Hematopoietic multipotent progenitor cell (in vitro differentiated cells): ENCODE data around the gene HTRA1. TPM values are rescaled to one million over a fixed set of nuclear protein-coding genes. Genes with fewer than 3 reads are reported as not detected.

Experiments
- DNase-seq, 3 donors: peaks; one replicate each; pipeline ENCODE4 v3.0.0-alpha.2; 2011 to 2015; ENCODE audit warnings: low read depth in 2 of 3, low spot score in 2 of 3
- total RNA-seq: library from RNA; depleted of rRNA; stranded (reverse); fragments of >200 nt; gene quantifications from one replicate; pipeline ENCODE4 v1.2.3, GENCODE V29; 2012

The HTRA1 gene
- total RNA-seq, 1 donor, result under 0.01 TPM

DNA sequence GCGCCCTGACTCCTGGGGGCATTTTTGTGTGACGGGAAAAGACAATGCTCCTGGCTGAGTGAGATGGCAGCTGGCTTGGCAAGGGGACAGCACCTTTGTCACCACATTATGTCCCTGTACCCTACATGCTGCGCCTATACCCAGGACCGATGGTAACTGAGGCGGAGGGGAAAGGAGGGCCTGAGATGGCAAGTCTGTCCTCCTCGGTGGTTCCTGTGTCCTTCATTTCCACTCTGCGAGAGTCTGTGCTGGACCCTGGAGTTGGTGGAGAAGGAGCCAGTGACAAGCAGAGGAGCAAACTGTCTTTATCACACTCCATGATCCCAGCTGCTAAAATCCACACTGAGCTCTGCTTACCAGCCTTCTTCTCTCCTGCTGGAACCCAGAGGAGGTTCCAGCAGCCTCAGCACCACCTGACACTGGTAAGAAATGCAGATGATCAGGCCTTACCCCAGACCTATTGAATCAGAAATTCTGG, 6.7 kb upstream of the HTRA1 start, which contains the start of gene ARMS2:
Gene ARMS2, plus strand, starts transcription at position 51 of the 478 bp plus-strand sequence. Its CDS starts 75 bp downstream, at position 126.
- DNase-seq, result no peak

DNA sequence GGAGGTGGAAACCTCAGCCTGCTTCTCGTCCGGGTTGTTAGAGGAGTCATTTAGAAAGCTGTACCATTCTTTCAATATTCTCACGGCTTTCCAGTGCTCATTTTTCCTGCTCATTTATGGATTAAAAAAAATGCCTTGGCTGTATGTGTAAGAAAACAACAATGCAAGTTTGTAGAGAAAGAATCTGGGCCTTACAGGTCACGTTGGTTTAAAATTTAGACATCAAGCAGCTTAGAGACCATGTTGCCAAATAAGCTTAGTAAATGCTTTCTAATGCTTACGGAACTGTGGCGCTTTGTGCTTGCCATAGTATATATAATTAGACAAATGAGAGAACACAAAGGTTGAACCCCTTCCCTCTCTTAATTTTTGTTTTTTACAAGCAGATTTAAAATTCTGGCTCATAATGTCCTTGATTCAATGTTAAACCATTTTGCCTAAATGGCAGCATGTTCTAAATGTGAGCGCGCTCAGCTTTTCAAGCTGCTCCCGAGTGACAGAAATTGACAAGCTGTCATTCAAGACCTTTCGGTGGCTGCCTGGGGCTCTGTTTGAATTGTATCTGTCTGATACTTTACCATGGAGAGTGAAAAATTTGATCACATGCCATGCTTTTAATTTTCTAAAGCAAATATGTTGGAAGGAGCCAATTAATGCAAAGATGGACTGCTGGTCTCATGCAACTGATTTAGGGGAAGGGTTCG, 5.8 kb upstream of the HTRA1 start:
- DNase-seq, result no peak

DNA sequence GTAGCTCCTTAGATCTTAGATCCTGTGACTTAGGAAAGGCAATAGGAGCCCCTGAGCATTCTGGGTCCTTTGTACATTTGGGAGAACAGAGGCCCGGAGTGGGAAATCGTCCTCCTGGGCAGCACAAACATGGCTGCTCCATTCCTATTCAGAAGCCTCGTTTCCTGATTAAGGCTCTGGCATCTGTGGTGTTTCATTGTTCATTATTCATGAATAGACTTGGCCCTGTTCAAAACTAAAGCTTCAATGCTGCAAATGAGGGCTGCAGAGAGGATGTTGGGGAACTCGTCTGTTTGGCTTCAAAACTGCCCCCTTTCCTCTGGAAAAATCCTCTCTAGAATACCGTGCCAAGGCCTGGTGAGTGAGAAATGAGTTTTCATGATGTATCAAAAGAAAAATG, 3.4 kb upstream of the HTRA1 start:
- DNase-seq, result no peak

DNA sequence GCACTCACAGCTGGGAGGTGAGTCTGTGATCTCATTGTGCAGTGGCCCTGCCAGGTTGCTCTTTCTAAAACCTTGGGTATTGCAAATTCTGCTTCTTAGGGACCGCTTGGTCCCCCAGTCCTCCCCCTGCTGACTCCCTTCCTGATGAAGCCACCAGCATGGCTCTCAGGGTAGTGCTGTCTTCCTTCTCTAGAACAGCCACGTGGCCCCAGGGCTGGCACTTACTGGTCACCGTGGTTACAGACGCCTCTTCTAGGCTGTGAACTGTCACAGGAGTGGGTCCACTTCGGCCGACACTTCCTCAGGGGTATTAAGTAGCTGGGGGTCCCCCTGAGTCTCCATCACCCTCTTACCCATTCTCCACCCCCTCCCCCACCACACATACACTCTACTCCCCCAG, 2.7 kb upstream of the HTRA1 start:
- DNase-seq, result no peak

DNA sequence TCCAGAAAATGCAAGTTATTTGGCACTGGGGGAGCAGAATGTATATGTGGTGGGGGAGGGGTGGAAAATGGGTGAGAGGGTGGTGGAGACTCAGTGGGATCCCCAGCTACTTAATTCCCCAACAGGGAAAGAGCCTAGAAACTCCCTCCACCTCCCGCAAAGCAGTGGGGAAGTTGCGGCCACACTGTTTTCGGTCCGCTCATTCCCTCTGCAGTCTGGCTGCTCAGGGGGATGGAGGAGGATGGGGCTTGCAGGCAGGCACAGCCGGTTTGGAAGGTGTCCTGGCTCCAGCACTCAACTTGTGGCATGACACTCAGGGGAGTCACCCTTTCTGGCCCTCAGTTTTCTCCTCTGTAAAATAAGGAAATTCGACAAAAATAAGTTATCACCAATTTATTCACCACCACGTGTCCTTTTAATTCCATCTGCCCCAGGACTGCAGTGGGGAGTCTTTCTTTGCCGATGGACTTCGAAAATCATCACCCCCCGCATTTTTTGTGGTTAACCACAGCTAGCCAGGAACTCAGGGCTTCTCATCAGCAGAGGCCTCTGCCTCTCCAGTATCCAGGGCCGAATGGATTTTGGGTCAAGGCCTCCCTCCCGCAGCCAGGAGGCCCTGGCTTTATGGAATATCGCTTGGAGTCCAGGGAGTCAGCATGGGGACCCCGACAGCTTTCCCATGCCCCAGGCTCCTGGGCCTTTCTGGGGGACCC, 1.6 kb upstream of the HTRA1 start:
- DNase-seq, result no peak

DNA sequence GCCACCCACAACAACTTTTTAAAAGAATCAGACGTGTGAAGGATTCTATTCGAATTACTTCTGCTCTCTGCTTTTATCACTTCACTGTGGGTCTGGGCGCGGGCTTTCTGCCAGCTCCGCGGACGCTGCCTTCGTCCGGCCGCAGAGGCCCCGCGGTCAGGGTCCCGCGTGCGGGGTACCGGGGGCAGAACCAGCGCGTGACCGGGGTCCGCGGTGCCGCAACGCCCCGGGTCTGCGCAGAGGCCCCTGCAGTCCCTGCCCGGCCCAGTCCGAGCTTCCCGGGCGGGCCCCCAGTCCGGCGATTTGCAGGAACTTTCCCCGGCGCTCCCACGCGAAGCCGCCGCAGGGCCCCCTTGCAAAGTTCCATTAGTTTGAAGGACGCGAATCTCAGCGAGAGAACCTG, 461 bp upstream of the HTRA1 start:
- no peak for DNase-seq

DNA sequence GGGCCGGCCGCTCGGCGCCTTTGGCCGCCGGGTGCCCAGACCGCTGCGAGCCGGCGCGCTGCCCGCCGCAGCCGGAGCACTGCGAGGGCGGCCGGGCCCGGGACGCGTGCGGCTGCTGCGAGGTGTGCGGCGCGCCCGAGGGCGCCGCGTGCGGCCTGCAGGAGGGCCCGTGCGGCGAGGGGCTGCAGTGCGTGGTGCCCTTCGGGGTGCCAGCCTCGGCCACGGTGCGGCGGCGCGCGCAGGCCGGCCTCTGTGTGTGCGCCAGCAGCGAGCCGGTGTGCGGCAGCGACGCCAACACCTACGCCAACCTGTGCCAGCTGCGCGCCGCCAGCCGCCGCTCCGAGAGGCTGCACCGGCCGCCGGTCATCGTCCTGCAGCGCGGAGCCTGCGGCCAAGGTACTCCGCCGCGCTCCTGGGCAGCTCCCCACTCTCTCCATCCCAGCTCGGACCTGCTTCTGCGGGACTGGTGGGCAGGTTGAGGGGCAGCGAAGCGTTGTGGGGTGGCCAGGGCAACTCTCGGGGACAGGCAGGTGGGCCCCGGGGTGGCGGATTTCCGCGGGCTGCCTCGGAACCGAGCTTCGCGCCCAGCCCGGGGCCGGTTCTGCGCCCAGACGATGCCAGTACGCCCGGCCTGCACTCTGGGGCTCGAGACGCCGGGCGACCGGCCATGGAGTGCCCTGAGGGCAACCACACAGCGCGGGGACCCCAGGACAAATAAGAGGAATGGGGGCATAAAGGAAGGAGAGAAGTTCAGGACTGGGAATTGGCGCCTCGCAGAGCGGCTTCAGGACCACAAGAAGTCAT, 578 bp downstream of the HTRA1 start:
- DNase-seq, result no peak

DNA sequence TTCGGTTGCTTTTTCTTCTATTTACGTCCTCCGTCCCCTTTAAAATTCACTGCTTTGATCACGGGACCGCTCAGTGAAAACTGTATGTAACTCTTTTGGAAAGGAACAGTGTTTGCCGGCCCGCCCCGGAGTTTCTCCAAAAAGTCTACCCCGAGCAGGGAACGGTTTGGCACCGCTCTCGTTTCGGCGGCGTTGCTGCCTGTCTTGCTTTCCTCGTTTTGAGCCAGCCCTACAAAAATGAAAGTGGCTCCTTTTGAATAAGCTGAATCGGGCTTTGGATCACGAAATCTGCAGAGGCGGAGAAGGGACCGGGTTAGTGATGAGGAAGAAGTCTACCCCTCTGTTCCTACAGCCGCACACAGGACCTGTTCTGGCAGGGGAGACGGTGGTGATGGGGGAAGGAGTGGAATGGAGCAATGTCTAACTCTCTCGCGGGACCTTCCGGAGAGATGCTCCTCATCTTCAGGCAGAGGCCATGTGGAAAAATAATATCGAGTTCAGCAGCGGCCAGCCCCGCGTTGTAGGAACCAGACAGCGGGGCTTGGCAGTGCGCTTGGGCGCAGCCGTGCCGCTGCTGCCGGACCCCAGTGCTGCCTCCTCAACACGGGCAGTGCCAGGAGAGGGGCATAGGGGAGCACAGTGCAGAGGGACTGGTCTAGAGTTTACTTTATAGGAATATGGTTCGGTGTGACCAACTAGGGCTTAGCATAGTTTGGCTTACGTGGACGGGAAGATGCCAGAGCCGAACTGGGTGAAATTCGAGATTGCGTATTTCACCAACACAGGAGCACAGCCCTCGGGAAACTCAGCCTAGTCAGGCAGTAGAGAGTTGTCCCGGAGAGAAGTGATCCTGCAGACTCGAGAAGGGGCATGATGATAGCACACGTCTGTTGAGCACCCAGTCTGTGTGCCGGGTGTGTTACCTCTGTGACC, 1.4 kb downstream of the HTRA1 start:
- peak in 1 of 3 donors; percentile 41 for DNase-seq

DNA sequence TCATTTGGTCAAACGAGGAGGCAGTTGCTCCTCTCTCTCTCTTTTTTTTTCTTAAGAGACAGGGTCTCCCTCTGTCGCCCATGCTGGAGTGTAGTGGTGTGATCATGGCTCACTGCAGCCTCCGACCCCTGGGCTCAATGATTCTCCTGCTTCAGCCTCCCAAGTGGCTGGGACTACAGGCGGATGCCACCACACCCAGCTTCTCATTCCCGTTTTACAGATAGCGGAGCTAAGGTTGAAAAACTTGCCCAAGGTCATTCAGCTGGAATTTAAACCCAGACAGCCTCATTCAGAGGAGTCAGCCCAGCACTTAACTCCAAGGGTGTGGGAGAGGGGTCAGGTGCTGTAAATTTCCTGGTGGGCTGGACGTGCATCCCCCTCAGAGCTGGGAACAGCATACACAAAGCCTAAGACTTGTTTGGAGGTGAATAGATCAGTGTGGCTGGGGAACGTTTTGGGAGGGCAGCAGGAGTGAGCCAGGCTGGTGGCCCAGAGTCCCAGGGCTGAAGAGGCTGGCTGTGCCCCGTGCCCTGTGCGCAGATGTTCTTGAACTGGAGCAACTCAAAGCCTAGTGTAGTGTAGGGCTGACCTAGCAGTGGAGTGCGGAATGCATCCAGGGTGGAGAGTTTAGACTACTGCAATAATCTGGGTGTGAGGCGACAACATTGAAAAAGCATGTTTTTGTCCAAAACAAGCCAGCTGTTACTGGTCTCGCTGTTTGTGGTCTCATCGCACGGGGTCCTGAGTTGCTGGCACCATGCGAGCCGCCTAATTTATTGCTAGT, 2.3 kb downstream of the HTRA1 start:
- DNase-seq, result no peak

DNA sequence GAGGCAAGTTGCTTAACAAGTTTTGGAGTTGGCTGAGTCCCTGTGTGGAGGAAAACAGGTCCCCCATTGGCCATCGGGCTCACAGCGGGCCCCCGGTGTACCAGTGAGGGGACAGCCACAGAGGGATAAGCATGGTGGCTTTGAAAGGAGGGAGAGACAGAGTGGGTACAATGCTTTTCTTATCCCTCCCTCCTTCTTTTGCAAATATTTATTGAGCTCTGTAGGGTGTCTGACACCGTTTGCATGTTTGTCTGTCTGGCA, 2.8 kb downstream of the HTRA1 start:
- no peak for DNase-seq

DNA sequence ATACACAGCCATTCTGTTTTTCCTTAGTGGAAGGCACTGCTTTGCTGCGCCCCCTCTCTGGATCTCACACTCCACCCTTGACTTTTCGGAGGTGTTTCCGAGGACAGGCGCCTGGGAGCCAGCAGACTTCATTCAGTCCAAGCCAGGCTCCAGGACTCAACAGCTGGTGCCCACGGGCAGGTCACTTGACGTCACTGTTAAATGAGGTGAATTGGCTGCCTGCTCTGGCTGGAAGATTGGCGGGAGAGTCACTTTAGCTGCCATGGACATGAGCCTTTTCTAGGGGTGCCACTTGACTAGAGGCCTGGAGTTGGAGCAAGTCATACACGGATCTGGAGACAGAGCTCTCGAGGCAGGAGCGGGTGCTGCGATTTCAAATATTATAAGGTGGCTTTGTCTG, 3.2 kb downstream of the HTRA1 start:
- no peak for DNase-seq

DNA sequence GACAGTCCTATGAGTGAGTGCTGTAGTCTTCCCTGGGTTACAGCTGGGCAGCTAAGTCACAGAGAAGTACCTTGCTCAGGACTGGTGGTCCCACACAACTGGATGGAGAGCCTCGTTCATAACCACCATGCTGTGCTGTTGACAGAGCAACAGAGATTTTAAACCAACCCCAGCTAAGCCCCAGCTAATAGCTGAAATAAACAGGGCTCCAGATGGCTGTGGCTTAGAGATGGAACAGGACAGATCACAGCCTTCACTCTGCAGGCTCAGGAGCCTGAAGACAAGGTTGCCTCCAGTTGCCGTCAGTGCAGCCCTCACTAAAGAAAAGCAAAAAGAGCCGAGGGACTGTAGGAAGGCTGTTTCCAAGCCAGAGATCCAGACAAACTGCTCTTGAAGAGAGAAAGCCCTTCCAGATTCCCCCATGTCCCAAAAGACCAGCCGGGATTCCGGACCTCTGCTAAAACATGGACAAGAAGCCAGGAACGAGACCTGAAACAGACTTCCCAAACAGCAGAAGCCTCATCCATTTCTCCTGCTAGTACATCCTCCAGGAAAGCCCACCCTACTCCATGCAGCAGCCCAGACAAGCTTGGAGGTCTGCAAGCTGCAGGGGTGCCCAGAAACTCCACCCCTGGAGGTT, 4.2 kb downstream of the HTRA1 start:
- no peak for DNase-seq

DNA sequence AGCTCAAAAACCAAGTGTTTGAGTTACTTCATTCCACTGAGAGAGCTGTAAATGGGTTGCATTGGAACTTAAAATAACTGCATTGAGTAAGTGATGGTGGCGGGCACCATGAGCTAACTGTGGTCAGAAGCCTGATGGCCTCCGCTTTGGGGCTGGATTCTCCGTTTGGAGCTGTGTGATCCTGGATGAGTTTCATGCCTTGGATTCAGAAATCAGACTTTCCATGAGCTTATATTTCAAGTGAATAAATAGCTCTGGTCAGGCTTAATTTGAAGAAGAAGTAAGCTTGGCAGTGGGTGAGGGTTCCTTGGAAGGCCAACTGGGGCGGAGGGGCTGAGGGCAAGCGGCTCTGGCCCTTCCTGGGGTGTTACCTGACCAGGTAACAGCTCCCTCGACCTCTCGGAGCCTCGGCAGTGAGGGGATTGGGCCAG, 5.6 kb downstream of the HTRA1 start:
- DNase-seq, result no peak

DNA sequence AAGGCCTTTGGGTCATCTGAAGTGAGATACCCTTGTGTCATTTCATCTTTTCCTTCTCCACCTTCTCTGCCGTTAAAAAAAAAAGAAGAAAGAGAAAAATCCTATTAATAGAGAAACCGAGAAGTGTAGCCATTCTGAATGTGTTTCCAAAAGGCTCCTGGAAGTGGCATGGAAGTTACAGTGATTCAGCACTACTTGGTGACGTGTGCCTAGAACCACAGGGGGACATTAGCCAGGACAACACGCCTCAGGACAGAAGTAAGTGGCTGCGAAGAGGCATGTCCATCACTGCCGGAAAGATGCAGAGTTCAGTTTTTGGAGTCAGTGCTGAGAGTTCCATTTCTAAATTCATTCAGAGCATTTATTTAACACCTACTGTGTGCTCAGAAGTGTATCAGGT, 6.3 kb downstream of the HTRA1 start:
- no peak for DNase-seq

DNA sequence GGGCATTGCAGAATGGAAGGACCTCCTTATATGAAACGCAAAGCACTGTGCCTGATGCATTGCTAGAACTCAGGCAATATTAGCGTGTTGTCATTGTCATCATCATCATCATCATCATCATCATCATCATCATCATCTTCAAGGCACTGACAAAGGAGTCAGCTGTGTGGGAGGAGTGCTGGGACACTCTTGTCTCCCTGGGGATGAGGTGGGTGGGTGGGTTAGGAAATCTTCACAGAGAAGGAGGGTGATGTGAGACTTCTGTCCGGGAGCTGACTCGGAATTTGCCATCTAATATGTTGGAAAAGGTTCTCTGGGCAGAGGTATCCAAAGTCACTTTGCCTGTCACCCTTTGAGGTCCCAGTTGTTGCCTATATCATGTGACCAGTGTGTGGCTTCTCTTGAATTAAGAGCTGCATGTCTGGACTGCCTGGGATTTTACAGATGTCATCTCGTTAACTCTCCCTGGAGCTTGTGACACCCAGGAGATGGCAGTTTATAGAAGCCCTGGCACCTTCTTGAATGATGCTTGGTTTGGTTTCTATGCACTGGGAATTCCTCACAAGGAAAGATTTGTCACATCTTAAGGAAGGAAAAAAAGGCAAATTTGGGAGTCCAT, 7.1 kb downstream of the HTRA1 start:
- no peak for DNase-seq

DNA sequence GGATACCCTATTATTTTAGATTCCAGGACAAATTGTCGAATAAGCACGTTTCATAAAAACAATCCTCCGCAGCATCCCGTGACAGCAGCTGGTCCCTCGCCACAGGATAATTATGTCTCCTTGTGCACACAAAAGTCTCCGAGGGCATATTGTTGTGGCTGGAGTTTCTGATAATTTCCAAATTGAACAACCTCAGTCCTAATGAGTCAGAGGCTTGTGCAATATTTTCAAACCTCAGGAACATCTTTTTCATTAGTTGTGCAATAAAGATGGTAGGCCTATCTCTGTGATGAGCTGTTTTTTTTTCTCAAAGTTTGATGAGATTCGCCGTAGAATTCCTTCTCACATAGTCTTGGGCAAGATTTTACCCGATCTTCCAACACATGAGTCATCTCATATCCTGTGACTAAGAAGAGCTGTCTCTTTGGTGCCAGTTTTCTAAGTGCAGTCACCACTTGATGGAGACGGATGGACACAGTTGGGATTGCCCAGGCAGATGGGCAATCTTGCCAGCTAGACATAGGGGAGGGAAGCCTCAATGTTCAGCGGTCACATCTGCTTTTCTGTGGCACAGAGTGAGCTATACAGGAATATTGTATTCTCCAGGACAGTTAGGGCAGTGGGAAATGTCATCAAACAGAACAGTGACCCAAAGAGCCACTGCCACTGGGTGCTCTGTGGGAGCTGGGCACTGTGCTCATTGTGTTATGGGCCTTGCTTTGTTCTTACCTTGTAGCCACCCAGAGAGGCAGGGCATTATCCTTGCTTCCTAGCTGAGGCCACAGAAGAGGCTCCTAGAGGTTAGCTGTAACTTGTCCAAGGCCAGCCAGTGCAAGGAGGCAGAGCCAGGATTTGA, 7.8 kb downstream of the HTRA1 start:
- DNase-seq, result no peak

DNA sequence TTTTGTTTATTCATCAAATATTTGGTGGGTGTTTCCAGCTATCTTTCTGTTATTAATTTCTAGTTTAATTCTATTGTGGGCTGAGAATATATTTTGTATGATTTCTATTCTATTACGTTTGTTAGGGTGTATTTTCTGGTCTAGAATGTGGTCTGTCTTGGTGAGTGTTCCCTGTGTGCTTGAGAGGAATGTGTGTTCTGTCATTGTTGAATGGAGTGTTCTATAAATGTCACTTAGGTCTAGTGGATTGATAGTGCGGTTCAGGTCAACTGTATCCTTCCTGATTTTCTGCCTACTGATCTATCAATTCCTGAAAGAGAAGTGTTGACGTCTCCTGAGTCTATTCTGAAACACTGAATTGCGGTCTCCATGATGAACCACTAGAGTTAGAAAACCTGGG, 8.5 kb downstream of the HTRA1 start:
- no peak for DNase-seq
